Right lobe of liver (tissue), 4 donors: ENCODE measurements around the gene PRPF39.

Experiments used
- POLR2A ChIP-seq: fragments of 450-650 bp; IDR thresholded peaks from one replicate; pipeline ENCODE4 v1.6.1; 2017; ENCODE audit warnings: antibody characterized with exemption, mild to moderate bottlenecking
- TF ChIP-seq, protein P1 (sequence below), 4 donors: fragments of 200-600 bp in 3 of 4; fragments of 450-650 bp in 1 of 4; IDR thresholded peaks; one replicate each; pipeline versions ENCODE4 v1.5.1 to v1.8.0; 2016 to 2022; ENCODE audit warnings: antibody characterized with exemption in 4 of 4, mild to moderate bottlenecking in 2 of 4
- donor health status: DM: no; HTN: no; CAD: no.
- donor health status: DM: no; HTN: no; CAD: no.
- donor health status: DM: no; HTN: yes; CAD: no.

DNA sequence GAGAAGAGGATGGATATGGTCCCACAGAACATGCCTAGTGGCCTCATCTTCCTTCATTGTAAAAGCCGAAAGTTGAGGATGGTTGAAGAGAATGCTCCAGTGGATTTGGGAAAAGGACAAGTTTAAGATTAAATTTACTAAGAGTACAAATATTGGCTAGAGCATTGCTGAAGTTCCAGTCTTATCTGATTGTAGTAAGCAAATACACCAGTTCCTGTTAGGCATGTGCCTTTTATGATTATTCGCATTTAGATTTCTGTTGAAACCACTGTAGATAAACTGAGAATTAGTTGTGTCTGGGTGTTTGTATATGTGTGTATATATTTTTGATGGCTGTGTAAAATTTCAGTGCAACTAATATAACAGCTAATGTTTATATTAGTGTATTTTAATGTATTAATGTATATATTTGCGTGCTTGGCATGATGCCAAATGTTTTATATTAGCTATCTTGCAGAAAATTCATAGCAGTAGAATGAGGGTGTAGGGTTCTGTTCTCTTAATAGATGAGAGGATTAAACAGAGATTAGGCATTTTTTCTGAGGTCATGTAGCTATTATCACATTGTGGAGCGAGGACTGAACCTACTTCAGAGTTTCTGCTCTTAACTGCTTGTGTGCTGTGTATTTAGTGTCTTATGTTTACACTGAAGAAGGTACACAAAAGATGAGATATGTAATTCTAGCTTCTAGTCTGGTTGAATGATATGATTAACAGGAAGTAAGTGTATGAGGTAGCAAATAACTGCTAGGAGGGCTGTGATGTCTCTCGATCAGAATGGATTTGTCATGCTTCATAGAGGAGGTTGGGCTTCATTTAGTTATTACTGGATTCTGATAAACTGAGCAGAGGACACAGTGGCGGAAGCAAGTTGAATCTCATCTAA is 29.2 kb downstream of the PRPF39 start:
- TF ChIP-seq POLR2A = no peak
- TF ChIP-seq, protein P1, sequence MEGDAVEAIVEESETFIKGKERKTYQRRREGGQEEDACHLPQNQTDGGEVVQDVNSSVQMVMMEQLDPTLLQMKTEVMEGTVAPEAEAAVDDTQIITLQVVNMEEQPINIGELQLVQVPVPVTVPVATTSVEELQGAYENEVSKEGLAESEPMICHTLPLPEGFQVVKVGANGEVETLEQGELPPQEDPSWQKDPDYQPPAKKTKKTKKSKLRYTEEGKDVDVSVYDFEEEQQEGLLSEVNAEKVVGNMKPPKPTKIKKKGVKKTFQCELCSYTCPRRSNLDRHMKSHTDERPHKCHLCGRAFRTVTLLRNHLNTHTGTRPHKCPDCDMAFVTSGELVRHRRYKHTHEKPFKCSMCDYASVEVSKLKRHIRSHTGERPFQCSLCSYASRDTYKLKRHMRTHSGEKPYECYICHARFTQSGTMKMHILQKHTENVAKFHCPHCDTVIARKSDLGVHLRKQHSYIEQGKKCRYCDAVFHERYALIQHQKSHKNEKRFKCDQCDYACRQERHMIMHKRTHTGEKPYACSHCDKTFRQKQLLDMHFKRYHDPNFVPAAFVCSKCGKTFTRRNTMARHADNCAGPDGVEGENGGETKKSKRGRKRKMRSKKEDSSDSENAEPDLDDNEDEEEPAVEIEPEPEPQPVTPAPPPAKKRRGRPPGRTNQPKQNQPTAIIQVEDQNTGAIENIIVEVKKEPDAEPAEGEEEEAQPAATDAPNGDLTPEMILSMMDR (IDR thresholded peaks at IDR 0.05) = no peak
